ENCODE data around the gene VPS37B. TPM values are rescaled to one million over a fixed set of nuclear protein-coding genes. Genes with fewer than 3 reads are reported as not detected.

The VPS37B gene
- total RNA-seq, 1 donor from 2014 or later: 36.3 TPM

DNA sequence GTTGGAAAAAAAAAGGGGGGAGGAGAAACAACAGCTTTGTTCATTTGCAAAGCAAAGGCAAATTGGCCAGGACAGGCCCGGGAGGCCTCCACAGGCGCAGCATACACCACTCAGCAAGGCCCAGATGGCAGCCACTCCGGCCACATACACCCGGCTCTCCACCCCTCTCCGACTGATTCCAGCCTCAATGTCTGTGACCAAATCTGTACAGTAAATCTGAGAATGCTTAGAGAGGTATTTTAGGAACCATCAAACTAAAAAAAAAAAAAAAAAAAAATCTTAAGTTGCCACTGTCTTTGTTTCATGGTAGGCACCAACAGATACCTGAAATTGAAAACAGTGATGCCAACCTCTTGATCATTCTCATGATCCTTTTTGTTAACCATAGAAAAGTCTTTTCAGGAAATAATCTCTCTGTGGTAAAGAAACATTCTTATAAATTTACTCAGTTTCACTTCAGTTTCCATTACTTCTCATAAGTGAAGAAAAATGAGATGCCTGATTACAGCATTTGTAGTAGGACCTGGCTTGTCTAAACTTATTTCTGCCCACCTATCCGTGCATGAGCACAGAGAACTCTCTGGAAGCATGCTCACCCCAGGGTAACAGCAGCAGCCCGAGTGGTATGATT is 20.2 kb downstream of the VPS37B start:
- no peak for ATAC-seq
- H3K4me1 ChIP-seq: peaks cover 77% of the 10 kb centered on the region
- no peak for DNase-seq
- H3K27ac ChIP-seq: no peak overlapping the region
- H3K27me3 ChIP-seq: no peaks in the 10 kb centered on the region
- intact Hi-C loops (cut with DNase I): no loop called here
- H3K9me3 ChIP-seq: no peaks in the 10 kb centered on the region
- H3K4me3 ChIP-seq: no peak overlapping the region
- TF ChIP-seq CTCF (IDR thresholded peaks at IDR 0.05): no peak
- peaks cover 3% of the 10 kb centered on the region for H3K36me3 ChIP-seq

GRCh38 chr12:122874081-122874480 is 21.8 kb downstream of the VPS37B start:
- H3K4me1 ChIP-seq: peaks cover 73% of the 10 kb centered on the region
- TF ChIP-seq CTCF (IDR thresholded peaks at IDR 0.05): no peak
- H3K9me3 ChIP-seq: no peaks in the 10 kb centered on the region
- intact Hi-C loops (cut with DNase I): no loop called here
- H3K4me3 ChIP-seq: no peak overlapping the region
- no peak overlapping the region for H3K27ac ChIP-seq
- ATAC-seq (peak; percentile 40), DNase-seq (peak; percentile 57)
- no peaks in the 10 kb centered on the region for H3K27me3 ChIP-seq
- peaks cover 19% of the 10 kb centered on the region for H3K36me3 ChIP-seq

GRCh38 chr12:122873540-122873939 is 22.4 kb downstream of the VPS37B start:
- Histone ChIP-seq H3K27ac (peak overlapping the region; percentile 86), H3K9me3 (no peaks in the 10 kb centered on the region), H3K27me3 (no peaks in the 10 kb centered on the region), H3K4me1 (peaks cover 68% of the 10 kb centered on the region), H3K4me3 (no peak overlapping the region), H3K36me3 (peaks cover 24% of the 10 kb centered on the region)
- no peak for DNase-seq
- no peak for TF ChIP-seq CTCF (IDR thresholded peaks at IDR 0.05)
- intact Hi-C loops (cut with DNase I): no loop called here
- no peak for ATAC-seq

GRCh38 chr12:122872815-122873361 is 23.0 kb downstream of the VPS37B start:
- peaks cover 30% of the 10 kb centered on the region for H3K36me3 ChIP-seq
- no peaks in the 10 kb centered on the region for H3K9me3 ChIP-seq
- no peak for TF ChIP-seq CTCF (IDR thresholded peaks at IDR 0.05)
- DNase-seq (peak; percentile 40), ATAC-seq (peak; percentile 3)
- H3K27me3 ChIP-seq: no peaks in the 10 kb centered on the region
- peak overlapping the region; percentile 86 for H3K27ac ChIP-seq
- H3K4me1 ChIP-seq: peaks cover 68% of the 10 kb centered on the region
- no peak overlapping the region for H3K4me3 ChIP-seq
- intact Hi-C loops (cut with DNase I): no loop called here

DNA sequence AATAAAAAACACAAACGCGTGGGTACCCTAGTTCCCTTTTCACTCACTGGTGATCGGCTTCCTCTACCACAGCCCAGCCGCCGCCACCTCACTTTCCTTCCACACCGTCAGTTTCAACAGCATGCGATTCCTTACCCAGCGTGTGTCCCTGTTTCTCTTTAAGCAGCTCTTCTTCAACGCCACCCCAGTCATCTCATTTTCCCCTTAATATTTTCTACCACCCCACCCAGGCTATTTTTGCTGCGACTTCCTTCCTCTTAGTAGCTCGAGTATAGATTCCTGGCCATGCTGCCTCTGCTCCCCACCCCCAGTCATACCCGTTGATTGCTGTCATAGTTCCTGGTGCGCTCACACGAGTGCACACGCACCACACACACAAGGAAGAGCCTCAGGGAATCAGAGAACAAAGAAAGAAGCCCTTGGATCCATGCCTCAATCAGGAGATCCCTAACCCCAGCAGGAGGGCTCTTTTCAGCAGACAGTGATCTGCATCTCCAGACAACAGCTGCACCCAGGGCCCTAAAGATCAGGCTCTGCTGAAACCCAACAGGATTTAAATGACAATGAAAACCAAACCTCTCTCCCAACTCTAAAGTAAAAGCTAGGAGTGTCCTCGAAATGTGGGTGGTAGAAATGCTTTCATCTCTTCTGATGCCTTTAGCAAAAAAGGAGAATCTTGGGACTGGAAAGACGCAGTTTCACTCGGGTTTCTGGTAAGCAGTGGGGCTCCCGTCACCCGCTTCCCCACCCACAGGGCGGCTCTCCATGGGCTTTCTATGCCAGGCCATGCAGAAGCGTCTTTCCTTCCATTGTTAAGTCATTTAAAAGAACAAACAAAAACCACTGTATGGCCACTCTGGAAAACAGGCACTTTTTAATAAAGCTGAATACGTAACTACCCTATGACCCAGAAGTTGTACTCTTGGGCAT is 23.8 kb downstream of the VPS37B start:
- no peak for DNase-seq
- Histone ChIP-seq H3K27me3 (no peaks in the 10 kb centered on the region), H3K4me3 (peak overlapping the region; percentile 37), H3K27ac (peak overlapping the region; percentile 86), H3K36me3 (peaks cover 38% of the 10 kb centered on the region), H3K4me1 (peaks cover 63% of the 10 kb centered on the region), H3K9me3 (no peaks in the 10 kb centered on the region)
- TF ChIP-seq CTCF (IDR thresholded peaks at IDR 0.05): no peak
- intact Hi-C loops (cut with DNase I): no loop called here
- ATAC-seq: peak; percentile 83
